ENCODE measurements around the gene GCDH.

GRCh38 chr19:12912571-12912970 is 21.6 kb downstream of the GCDH start:
- no peak for TF ChIP-seq RARB (CRISPR knock-in tag; IDR thresholded peaks at IDR 0.05)
- no peak for TF ChIP-seq ZC3H10 (CRISPR knock-in tag; IDR thresholded peaks at IDR 0.05)
- no peak for TF ChIP-seq ZNF8 (CRISPR knock-in tag; IDR thresholded peaks at IDR 0.05)
- no peak for TF ChIP-seq ZFP3 (CRISPR knock-in tag; IDR thresholded peaks at IDR 0.05)
- TF ChIP-seq ZNF565 (CRISPR knock-in tag; conservative IDR thresholded peaks at IDR 0.05; ENCODE audit: low read depth) = no peak
- no peak for TF ChIP-seq PATZ1 (CRISPR knock-in tag; IDR thresholded peaks at IDR 0.05; ENCODE audit: borderline replicate concordance)
